B cell (primary cell): ENCODE data around the gene TAS1R2. TPM values are rescaled to one million over a fixed set of nuclear protein-coding genes. Genes with fewer than 3 reads are reported as not detected.

Experiments
- ATAC-seq: fragments of 200-7000 bp; cut with Tn5 transposase; one replicate; pipeline ENCODE4 v1.10.0; 2021; ENCODE audit warnings: low read depth, mild to moderate bottlenecking, moderate number of reproducible peaks, moderate library complexity
- CTCF ChIA-PET: fragments of 350-600 bp; sonication (Branson Sonifier 250); formaldehyde crosslinking; loops from one replicate; lab custom pipeline; 2021; ENCODE audit warnings: antibody characterized with exemption, inconsistent platforms; lab: Charles Lee
- POLR2A ChIA-PET: fragments of 350-600 bp; sonication (Branson Sonifier 250); formaldehyde crosslinking; loops from one replicate; lab custom pipeline; 2021; ENCODE audit warnings: antibody characterized with exemption; lab: Charles Lee
- DNase-seq: peaks from one replicate; pipeline ENCODE4 v3.0.0; 2013
- H2AFZ ChIP-seq: 2 replicates; pipeline ENCODE4 v1.6.1; 2012; ENCODE audit warnings: mild to moderate bottlenecking, low read depth, low read length; ENCODE audit not compliant: insufficient read depth, poor library complexity, severe bottlenecking
- H3K27ac ChIP-seq, 2 donors: 1 replicate in 1 of 2; 2 replicates in 1 of 2; pipeline ENCODE4 v1.5.1; 2012 to 2013; ENCODE audit warnings: low read length in 2 of 2, mild to moderate bottlenecking in 2 of 2, moderate library complexity in 1 of 2
- H3K27me3 ChIP-seq, 4 experiments: fragments of 200-600 bp in 1 of 4; sonication (generic) in 1 of 4; replicated peaks in 1 of 4; 1 replicate in 2 of 4; 2 replicates in 2 of 4; pipeline versions ENCODE4 v1.6.1 to v1.7.0; 2013 to 2016; ENCODE audit warnings: low read length in 3 of 4, mild to moderate bottlenecking in 2 of 4, mixed read lengths in 1 of 4, moderate library complexity in 1 of 4; ENCODE audit not compliant: insufficient read depth in 4 of 4, control insufficient read depth in 3 of 4; ENCODE audit errors: control extremely low read depth in 1 of 4
- H3K36me3 ChIP-seq, 2 experiments: replicated peaks in 1 of 2; 1 replicate in 1 of 2; 2 replicates in 1 of 2; pipeline versions ENCODE4 v1.6.1 to v1.7.1; 2013; ENCODE audit warnings: low read length in 1 of 2; ENCODE audit not compliant: insufficient read depth in 2 of 2, control insufficient read depth in 1 of 2; ENCODE audit errors: control extremely low read depth in 1 of 2, extremely low read depth in 1 of 2
- H3K4me1 ChIP-seq, 2 donors: fragments of 200-600 bp in 1 of 2; sonication (generic) in 1 of 2; 1 replicate in 1 of 2; 2 replicates in 1 of 2; pipeline versions ENCODE4 v1.5.1 to v1.6.1; 2013 to 2017; ENCODE audit warnings: low read length in 2 of 2; ENCODE audit not compliant: control insufficient read depth in 2 of 2, insufficient read depth in 2 of 2
- H3K4me2 ChIP-seq: replicated peaks from 2 replicates; pipeline ENCODE3; 2012; ENCODE audit warnings: mild to moderate bottlenecking, low read depth, low read length; ENCODE audit not compliant: poor library complexity, severe bottlenecking
- H3K4me3 ChIP-seq, 5 experiments: fragments of 200-600 bp in 1 of 5; sonication (generic) in 1 of 5; 1 replicate in 3 of 5; 2 replicates in 2 of 5; pipeline versions ENCODE4 v1.5.1 to v1.7.0; 2011 to 2016; ENCODE audit warnings: low read length in 4 of 5, mild to moderate bottlenecking in 4 of 5, low read depth in 2 of 5, control low read depth in 1 of 5, moderate library complexity in 1 of 5; ENCODE audit not compliant: insufficient read depth in 1 of 5; ENCODE audit errors: control extremely low read depth in 1 of 5, extremely low read depth in 1 of 5
- H3K79me2 ChIP-seq: fragments of 200-600 bp; sonication (generic); one replicate; pipeline ENCODE4 v1.6.0; 2016; ENCODE audit warnings: low read length; ENCODE audit not compliant: control insufficient read depth, insufficient read depth
- H3K9ac ChIP-seq: fragments of 200-600 bp; sonication (generic); 2 replicates; pipeline ENCODE4 v1.6.1; 2017; ENCODE audit warnings: mild to moderate bottlenecking, low read length, moderate library complexity
- H3K9me3 ChIP-seq, 3 donors: one replicate each; pipeline versions ENCODE4 v1.6.1 to v1.7.1; 2013; ENCODE audit warnings: low read length in 2 of 3; ENCODE audit not compliant: control insufficient read depth in 2 of 3, insufficient read depth in 1 of 3; ENCODE audit errors: control extremely low read depth in 1 of 3
- H4K20me1 ChIP-seq: 2 replicates; pipeline ENCODE4 v1.6.0; 2012; ENCODE audit warnings: mild to moderate bottlenecking, low read length; ENCODE audit not compliant: insufficient read depth, control insufficient read depth, poor library complexity, severe bottlenecking
- H3K27ac Mint-ChIP-seq: one replicate; pipeline ENCODE4 v1.8.0; 2021; ENCODE audit warnings: mixed read lengths
- H3K27me3 Mint-ChIP-seq: one replicate; pipeline ENCODE4 v1.8.0; 2021; ENCODE audit warnings: mixed read lengths
- H3K4me1 Mint-ChIP-seq: one replicate; pipeline ENCODE4 v1.8.0; 2021; ENCODE audit warnings: mixed read lengths
- H3K4me3 Mint-ChIP-seq: one replicate; pipeline ENCODE4 v1.8.0; 2021; ENCODE audit warnings: mixed read lengths
- H3K9me3 Mint-ChIP-seq: one replicate; pipeline ENCODE4 v1.8.0; 2022; ENCODE audit warnings: mixed read lengths; ENCODE audit not compliant: insufficient read depth
- EZH2 ChIP-seq: IDR thresholded peaks from 2 replicates; pipeline ENCODE4 v1.6.1; 2012; ENCODE audit warnings: borderline replicate concordance, low read depth, mild to moderate bottlenecking, moderate library complexity, low read length; ENCODE audit not compliant: insufficient read depth, poor library complexity, severe bottlenecking
- WGBS: methylation state at CpG from one replicate; pipeline ENCODE4 v1.1.5; 2013; ENCODE audit warnings: missing lambda C conversion rate; ENCODE audit not compliant: insufficient coverage; 5-methylcytosine and 5-hydroxymethylcytosine counted together
- intact Hi-C: fragments of 100-400 bp; cut with micrococcal nuclease; formaldehyde crosslinking; loops from one replicate; pipeline ENCODE4 v1.10.0; 2022
- polyA plus RNA-seq: library from polyadenylated mRNA; depleted of rRNA; stranded (reverse); fragments of >200 nt; gene quantifications from 2 replicates; pipeline ENCODE4 v1.2.3, GENCODE V29; 2012
- total RNA-seq, 2 donors: library from RNA; stranded (reverse); fragments of 120-200 nt in 1 of 2; gene quantifications; 1 replicate in 1 of 2; 2 replicates in 1 of 2; pipeline versions ENCODE4 v1.2.3 to v1.2.4, GENCODE V29; 2013 to 2022
- TF ChIP-seq, protein P1 (sequence below): fragments of 200-600 bp; IDR thresholded peaks from one replicate; pipeline ENCODE4 v1.8.0; 2022; ENCODE audit warnings: antibody characterized with exemption, mild to moderate bottlenecking

Gene TAS1R2
- total and polyA plus RNA-seq, 2 donors (not counting 1 experiment from before 2014, with no cell fraction given): not detected

DNA sequence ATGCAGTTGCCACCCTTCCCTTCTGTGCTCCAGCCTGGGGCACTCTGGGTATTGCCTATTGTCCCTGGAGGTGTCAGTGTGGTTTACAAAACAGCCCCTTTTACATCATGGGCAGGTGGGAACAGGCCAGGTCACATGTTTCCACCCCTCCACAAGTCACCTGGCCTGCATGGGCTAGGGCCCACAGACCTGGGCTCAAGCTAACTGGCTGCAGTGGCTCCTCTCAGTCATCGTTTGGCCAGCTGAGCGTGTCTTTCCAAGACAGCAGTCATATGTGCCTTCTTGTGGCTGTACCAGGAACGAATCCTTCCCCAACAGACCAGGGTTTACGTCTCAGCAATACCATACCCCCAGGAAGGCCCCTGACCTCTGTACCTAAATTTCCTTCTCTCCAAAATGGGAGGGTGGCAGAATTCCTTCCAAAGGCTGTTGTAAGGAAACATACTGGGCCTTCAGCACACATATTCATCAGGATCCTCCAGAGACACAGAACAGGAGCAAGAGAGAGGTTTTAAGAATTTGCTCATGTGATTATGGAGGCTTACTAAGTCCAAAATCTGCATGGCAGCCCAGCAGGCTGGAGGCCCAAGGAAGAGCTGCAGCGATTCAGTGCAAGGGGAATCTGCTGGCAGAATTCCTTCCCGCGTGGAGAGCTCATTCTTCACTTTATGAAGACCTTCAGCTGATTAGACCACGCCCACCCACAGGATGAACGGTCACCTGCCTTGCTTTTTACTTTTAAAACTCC, 10.6 kb upstream of the TAS1R2 start:
- ATAC-seq: no peak
- ChIA-PET CTCF (no interaction called here), POLR2A (no interaction called here)
- Mint-ChIP-seq H3K27me3 (peaks cover 10% of the 10 kb centered on the region), H3K27ac (no peak overlapping the region), H3K4me3 (no peak overlapping the region), H3K9me3 (no peaks in the 10 kb centered on the region), H3K4me1 (peaks cover 5% of the 10 kb centered on the region)
- H3K9ac ChIP-seq: no peak overlapping the region
- 79% methylated on average over 8 of the region's 9 CpGs for WGBS
- no peaks in the 10 kb centered on the region for H3K9me3 ChIP-seq
- intact Hi-C loops: no loop called here
- H3K27me3 ChIP-seq: no peaks in the 10 kb centered on the region
- H3K79me2 ChIP-seq: no peaks in the 10 kb centered on the region
- peaks cover 0 to 4% of the 10 kb centered on the region in 2 donors for H3K4me1 ChIP-seq
- H3K4me2 ChIP-seq: no peak overlapping the region
- no peak overlapping the region for H3K27ac ChIP-seq
- H3K36me3 ChIP-seq: peaks cover 0 to 3% of the 10 kb centered on the region in 2 experiments
- no peaks in the 10 kb centered on the region for H4K20me1 ChIP-seq
- no peak for DNase-seq
- H2AFZ ChIP-seq: no peak overlapping the region
- H3K4me3 ChIP-seq: no peak overlapping the region
- TF ChIP-seq EZH2: no peak
- TF ChIP-seq, protein P1, sequence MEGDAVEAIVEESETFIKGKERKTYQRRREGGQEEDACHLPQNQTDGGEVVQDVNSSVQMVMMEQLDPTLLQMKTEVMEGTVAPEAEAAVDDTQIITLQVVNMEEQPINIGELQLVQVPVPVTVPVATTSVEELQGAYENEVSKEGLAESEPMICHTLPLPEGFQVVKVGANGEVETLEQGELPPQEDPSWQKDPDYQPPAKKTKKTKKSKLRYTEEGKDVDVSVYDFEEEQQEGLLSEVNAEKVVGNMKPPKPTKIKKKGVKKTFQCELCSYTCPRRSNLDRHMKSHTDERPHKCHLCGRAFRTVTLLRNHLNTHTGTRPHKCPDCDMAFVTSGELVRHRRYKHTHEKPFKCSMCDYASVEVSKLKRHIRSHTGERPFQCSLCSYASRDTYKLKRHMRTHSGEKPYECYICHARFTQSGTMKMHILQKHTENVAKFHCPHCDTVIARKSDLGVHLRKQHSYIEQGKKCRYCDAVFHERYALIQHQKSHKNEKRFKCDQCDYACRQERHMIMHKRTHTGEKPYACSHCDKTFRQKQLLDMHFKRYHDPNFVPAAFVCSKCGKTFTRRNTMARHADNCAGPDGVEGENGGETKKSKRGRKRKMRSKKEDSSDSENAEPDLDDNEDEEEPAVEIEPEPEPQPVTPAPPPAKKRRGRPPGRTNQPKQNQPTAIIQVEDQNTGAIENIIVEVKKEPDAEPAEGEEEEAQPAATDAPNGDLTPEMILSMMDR: no peak

DNA sequence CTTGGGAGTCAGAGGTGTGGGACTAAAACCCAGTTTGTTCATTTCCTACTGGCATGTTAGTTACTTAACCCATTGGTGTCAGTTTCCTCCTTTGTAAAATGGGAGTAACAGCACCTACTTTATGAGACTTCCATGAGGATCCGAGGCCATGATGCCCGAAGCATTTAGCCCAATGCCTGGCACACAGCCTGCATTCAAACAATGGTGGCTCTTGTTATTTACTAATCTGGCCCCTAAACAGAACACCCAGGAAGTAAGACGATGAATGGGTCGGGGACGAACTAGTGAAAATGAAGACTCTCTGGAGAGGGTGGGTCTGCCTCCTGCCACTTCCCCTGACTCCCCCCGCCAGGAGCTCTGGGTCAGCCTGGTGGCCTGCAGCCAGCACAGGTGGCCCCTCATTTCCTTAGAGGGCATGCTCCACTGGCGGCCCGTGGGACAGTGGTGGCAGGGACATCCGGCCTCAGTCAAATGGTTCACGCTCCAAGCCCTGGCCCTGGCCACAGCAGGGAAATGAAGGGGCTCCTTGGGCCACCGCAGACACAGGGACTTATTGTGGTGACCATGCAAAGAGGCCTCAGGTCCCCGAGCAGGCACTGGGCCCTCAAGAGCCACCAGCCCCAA, 9.5 kb upstream of the TAS1R2 start:
- DNase-seq (no peak), ATAC-seq (no peak)
- H3K27ac Mint-ChIP-seq: no peak overlapping the region

More for the DNA sequence above, 9.5 kb upstream of the TAS1R2 start:
- ChIA-PET POLR2A (no interaction called here), CTCF (no interaction called here)
- peaks cover 0 to 4% of the 10 kb centered on the region in 2 donors for H3K4me1 ChIP-seq
- H3K9me3 Mint-ChIP-seq: no peaks in the 10 kb centered on the region
- peaks cover 10% of the 10 kb centered on the region for H3K27me3 Mint-ChIP-seq
- H3K4me3 ChIP-seq: no peak overlapping the region
- H2AFZ ChIP-seq: no peak overlapping the region
- H3K27ac ChIP-seq: no peak overlapping the region
- H3K4me2 ChIP-seq: no peak overlapping the region
- no peak for TF ChIP-seq EZH2
- TF ChIP-seq, protein P1: no peak
- intact Hi-C loops: no loop called here
- peaks cover 0 to 3% of the 10 kb centered on the region in 2 experiments for H3K36me3 ChIP-seq
- no peak overlapping the region for H3K4me3 Mint-ChIP-seq
- H3K9ac ChIP-seq: no peak overlapping the region
- H4K20me1 ChIP-seq: no peaks in the 10 kb centered on the region
- H3K4me1 Mint-ChIP-seq: peaks cover 5% of the 10 kb centered on the region
- no peaks in the 10 kb centered on the region for H3K79me2 ChIP-seq
- no peaks in the 10 kb centered on the region for H3K9me3 ChIP-seq
- WGBS: 65% methylated on average over 10 of the region's 12 CpGs
- H3K27me3 ChIP-seq: peaks cover 0 to 3% (median 0%) of the 10 kb centered on the region in 4 experiments
